ENCODE results near the gene SALL4. TPM values are rescaled to one million over a fixed set of nuclear protein-coding genes. Genes with fewer than 3 reads are reported as not detected.

SALL4 gene
- total RNA-seq, 1 experiment from 2014 or later = 0.49 TPM

DNA sequence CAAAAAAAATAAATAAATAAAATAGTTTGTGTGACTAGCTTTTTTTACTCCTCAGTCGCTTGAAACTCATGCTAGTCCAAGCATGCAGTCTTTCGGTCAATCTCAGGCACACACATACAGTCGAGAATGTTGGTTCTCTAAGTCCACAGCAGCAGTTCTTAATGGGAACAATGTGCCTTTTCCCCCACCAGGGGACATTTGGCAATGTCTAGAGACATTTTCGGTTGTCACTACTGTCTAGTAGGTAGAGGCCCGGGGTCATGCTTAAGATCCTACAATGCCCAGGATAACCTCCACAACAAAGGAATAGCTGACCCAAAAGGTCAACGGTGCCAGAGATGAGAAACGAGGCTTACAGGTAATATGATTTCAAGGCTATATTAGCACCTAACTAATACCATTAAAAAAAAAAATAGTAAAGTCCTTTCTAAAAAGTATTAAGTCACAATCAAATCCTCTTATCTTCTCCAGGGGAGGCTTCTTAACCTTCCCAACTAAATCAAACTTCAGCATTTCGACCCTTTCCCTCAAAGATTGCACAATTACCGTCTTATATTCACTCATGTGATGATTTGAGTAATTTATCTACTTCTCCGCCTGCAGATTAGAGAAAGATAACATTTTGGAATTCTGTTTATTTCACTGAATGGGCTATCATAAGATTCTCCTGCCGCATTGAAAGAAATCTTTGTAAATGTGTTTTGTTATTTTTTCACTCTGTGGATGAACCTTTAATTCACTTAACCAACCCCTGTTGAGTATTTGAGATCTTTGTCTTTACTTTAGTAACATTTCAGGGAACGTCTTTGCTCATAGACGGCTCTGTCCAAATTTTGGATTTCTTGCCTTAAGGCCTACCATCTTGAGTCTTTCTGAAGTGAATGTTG is 8.1 kb upstream of the SALL4 start:
- TF ChIP-seq, protein P1, sequence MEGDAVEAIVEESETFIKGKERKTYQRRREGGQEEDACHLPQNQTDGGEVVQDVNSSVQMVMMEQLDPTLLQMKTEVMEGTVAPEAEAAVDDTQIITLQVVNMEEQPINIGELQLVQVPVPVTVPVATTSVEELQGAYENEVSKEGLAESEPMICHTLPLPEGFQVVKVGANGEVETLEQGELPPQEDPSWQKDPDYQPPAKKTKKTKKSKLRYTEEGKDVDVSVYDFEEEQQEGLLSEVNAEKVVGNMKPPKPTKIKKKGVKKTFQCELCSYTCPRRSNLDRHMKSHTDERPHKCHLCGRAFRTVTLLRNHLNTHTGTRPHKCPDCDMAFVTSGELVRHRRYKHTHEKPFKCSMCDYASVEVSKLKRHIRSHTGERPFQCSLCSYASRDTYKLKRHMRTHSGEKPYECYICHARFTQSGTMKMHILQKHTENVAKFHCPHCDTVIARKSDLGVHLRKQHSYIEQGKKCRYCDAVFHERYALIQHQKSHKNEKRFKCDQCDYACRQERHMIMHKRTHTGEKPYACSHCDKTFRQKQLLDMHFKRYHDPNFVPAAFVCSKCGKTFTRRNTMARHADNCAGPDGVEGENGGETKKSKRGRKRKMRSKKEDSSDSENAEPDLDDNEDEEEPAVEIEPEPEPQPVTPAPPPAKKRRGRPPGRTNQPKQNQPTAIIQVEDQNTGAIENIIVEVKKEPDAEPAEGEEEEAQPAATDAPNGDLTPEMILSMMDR (IDR thresholded peaks at IDR 0.05; ENCODE audit: unreplicated experiment) = no peak
- intact Hi-C loops (cut with micrococcal nuclease) = no loop called here
- POLR2A ChIA-PET = interaction anchor here (0.7 to 0.8 kb wide), 2 partner anchors 17 to 275 kb away, joined by 3 read pairs; no protein-coding TSS in a partner anchor

DNA sequence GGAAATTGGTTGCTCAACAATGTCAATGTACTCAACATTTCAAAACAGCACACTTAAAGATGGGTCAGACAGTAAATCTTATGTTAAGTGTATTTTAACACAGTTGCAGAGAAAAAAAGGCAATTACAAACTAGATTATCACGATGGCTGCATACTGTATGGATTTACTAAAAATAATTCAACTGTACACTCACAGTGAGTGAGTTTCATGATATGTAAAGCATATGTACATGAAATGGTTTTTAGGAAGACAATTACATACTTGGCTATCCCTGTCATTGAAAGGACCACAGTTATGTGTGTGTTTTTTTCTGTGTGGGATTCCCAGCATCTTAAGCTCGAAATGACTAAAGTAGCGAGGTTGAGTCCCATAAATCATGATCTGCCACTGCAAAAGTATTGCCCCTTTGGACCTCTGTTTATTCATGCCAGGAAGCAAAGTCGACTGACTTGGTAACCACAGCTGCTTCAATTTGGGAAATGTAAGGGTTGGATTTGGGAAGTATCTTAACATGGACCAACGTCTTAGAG is 5.5 kb upstream of the SALL4 start:
- no peaks in the 10 kb centered on the region for H3K9me3 Mint-ChIP-seq (ENCODE audit: unreplicated experiment)
- intact Hi-C loops (cut with micrococcal nuclease) = no loop called here
- POLR2A ChIA-PET = interaction anchor here (1.2 kb wide), 1 partner anchor 8 kb away, joined by 3 read pairs; no protein-coding TSS in a partner anchor

More for the DNA sequence above, 8.1 kb upstream of the SALL4 start:
- no peak overlapping the region for H3K27ac Mint-ChIP-seq (ENCODE audit: low read depth, unreplicated experiment)
- peaks cover 1% of the 10 kb centered on the region for H3K4me1 Mint-ChIP-seq (ENCODE audit: insufficient read depth, unreplicated experiment)
- H3K27me3 Mint-ChIP-seq (ENCODE audit: insufficient read depth, unreplicated experiment) = no peaks in the 10 kb centered on the region
- no TSS peak for BruUV-seq (replicated peaks)
- H3K4me3 Mint-ChIP-seq (ENCODE audit: unreplicated experiment) = no peak overlapping the region
- CTCF ChIA-PET = interaction anchor here (0.6 to 3.9 kb wide), 5 partner anchors 11 to 347 kb away, joined by 3 to 28 read pairs (median 3); no protein-coding TSS in a partner anchor
- peaks cover 6% of the 10 kb centered on the region for H3K36me3 Mint-ChIP-seq (ENCODE audit: insufficient read depth, unreplicated experiment)
- DNase-seq (ENCODE audit: unreplicated experiment) = no peak
- H3K9me3 Mint-ChIP-seq (ENCODE audit: unreplicated experiment) = no peaks in the 10 kb centered on the region

DNA sequence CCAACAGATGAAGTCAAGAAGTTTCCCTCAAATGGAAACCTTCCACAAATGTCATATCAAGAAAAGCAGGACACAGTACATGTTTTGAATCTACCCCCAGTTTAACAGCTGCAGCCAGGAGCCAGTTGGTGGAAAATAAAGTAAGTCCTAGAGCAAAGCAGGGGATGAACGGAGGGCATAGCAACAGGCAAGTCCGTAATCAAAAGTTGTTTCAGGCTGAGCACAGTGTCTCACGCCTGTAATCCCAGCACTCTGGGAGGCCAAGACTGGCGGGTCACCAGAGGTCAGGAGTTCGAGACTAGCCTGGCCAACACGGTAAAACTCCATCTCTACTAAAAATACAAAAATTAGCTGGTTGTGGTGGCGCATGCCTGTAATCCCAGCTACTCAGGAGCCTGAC is 2.4 kb upstream of the SALL4 start:
- TF ChIP-seq, protein P1 (IDR thresholded peaks at IDR 0.05; ENCODE audit: unreplicated experiment) = no peak
- intact Hi-C loops (cut with micrococcal nuclease) = loop anchor here (5.0 kb wide), 1 partner anchor 258 kb away; no protein-coding TSS in a partner anchor
- ChIA-PET POLR2A (interaction anchor here (1.1 to 1.2 kb wide), 2 partner anchors 186 to 823 kb away, joined by 3 read pairs; no protein-coding TSS in a partner anchor), CTCF (interaction anchor here (0.6 kb wide), 1 partner anchor 46 kb away, joined by 3 read pairs; no protein-coding TSS in a partner anchor)
- Mint-ChIP-seq H3K27me3 (ENCODE audit: insufficient read depth, unreplicated experiment) (no peaks in the 10 kb centered on the region), H3K27ac (ENCODE audit: low read depth, unreplicated experiment) (no peak overlapping the region), H3K4me3 (ENCODE audit: unreplicated experiment) (no peak overlapping the region), H3K36me3 (ENCODE audit: insufficient read depth, unreplicated experiment) (no peaks in the 10 kb centered on the region), H3K9me3 (ENCODE audit: unreplicated experiment) (no peaks in the 10 kb centered on the region), H3K4me1 (ENCODE audit: insufficient read depth, unreplicated experiment) (no peaks in the 10 kb centered on the region)
- no TSS peak for BruUV-seq (replicated peaks)
- DNase-seq (ENCODE audit: unreplicated experiment) = no peak

More for the DNA sequence above, 5.5 kb upstream of the SALL4 start:
- no peak overlapping the region for H3K4me3 Mint-ChIP-seq (ENCODE audit: unreplicated experiment)
- H3K27ac Mint-ChIP-seq (ENCODE audit: low read depth, unreplicated experiment) = no peak overlapping the region
- DNase-seq (ENCODE audit: unreplicated experiment) = no peak
- no peaks in the 10 kb centered on the region for H3K4me1 Mint-ChIP-seq (ENCODE audit: insufficient read depth, unreplicated experiment)
- no peaks in the 10 kb centered on the region for H3K27me3 Mint-ChIP-seq (ENCODE audit: insufficient read depth, unreplicated experiment)
- BruUV-seq (replicated peaks) = no TSS peak
- TF ChIP-seq, protein P1 (IDR thresholded peaks at IDR 0.05; ENCODE audit: unreplicated experiment) = no peak
- no peaks in the 10 kb centered on the region for H3K36me3 Mint-ChIP-seq (ENCODE audit: insufficient read depth, unreplicated experiment)
- CTCF ChIA-PET = interaction anchor here (0.5 to 3.9 kb wide), 3 partner anchors 8 to 310 kb away, joined by 4 to 28 read pairs (median 6); no protein-coding TSS in a partner anchor
